Osteocyte (in vitro differentiated cells): ENCODE results near the gene P2RY12. TPM values are rescaled to one million over a fixed set of nuclear protein-coding genes. Genes with fewer than 3 reads are reported as not detected.

Experiments used
- DNase-seq: peaks from one replicate; pipeline ENCODE4 v3.0.0; 2021; ENCODE audit warnings: mixed read lengths; ENCODE audit not compliant: unreplicated experiment; ENCODE audit errors: extremely low spot score
- H3K27ac Mint-ChIP-seq: one replicate; pipeline ENCODE4 v1.8.0; 2021; ENCODE audit warnings: mild to moderate bottlenecking, mixed read lengths; ENCODE audit not compliant: unreplicated experiment
- H3K27me3 Mint-ChIP-seq: one replicate; pipeline ENCODE4 v1.8.0; 2021; ENCODE audit warnings: mixed read lengths; ENCODE audit not compliant: unreplicated experiment
- H3K36me3 Mint-ChIP-seq: one replicate; pipeline ENCODE4 v1.8.0; 2021; ENCODE audit warnings: mixed read lengths; ENCODE audit not compliant: unreplicated experiment
- H3K4me1 Mint-ChIP-seq: one replicate; pipeline ENCODE4 v1.8.0; 2021; ENCODE audit warnings: mixed read lengths; ENCODE audit not compliant: unreplicated experiment
- H3K4me3 Mint-ChIP-seq: one replicate; pipeline ENCODE4 v1.8.0; 2021; ENCODE audit warnings: mild to moderate bottlenecking, moderate library complexity, mixed read lengths; ENCODE audit not compliant: unreplicated experiment
- H3K9me3 Mint-ChIP-seq: one replicate; pipeline ENCODE4 v1.8.0; 2021; ENCODE audit warnings: mixed read lengths; ENCODE audit not compliant: unreplicated experiment
- CTCF ChIP-seq: fragments of 200-600 bp; sonication (generic); IDR thresholded peaks from 2 replicates; pipeline ENCODE4 v1.5.0; 2021; ENCODE audit warnings: antibody characterized with exemption, mild to moderate bottlenecking, moderate library complexity
- total RNA-seq: library from RNA; stranded (reverse); gene quantifications from 2 replicates; pipeline ENCODE4 v1.2.1, GENCODE V29; 2021

P2RY12 gene
- total RNA-seq, 1 donor from 2014 or later: not detected

- H3K36me3 Mint-ChIP-seq: no peaks in the 10 kb centered on the region
- no peak overlapping the region for H3K4me3 Mint-ChIP-seq
- peaks cover 21% of the 10 kb centered on the region for H3K4me1 Mint-ChIP-seq
- no peaks in the 10 kb centered on the region for H3K27me3 Mint-ChIP-seq
- no peak for TF ChIP-seq CTCF
- DNase-seq: no peak
- H3K9me3 Mint-ChIP-seq: no peaks in the 10 kb centered on the region
- no peak overlapping the region for H3K27ac Mint-ChIP-seq
These were observed 1.9 kb downstream of the P2RY12 start for GRCh38 chr3:151382671-151383070.

GRCh38 chr3:151379083-151379734 lies 5.3 kb downstream of the P2RY12 start:
- TF ChIP-seq CTCF: peak; percentile 70

GRCh38 chr3:151377768-151378385 lies 6.7 kb downstream of the P2RY12 start:
- Mint-ChIP-seq H3K27ac (no peak overlapping the region), H3K4me1 (peaks cover 6% of the 10 kb centered on the region), H3K9me3 (no peaks in the 10 kb centered on the region), H3K27me3 (no peaks in the 10 kb centered on the region), H3K36me3 (no peaks in the 10 kb centered on the region), H3K4me3 (no peak overlapping the region)
- no peak for DNase-seq
- no peak for TF ChIP-seq CTCF

More at GRCh38 chr3:151379083-151379734, 5.3 kb downstream of the P2RY12 start:
- H3K4me3 Mint-ChIP-seq: no peak overlapping the region
- no peaks in the 10 kb centered on the region for H3K9me3 Mint-ChIP-seq
- no peaks in the 10 kb centered on the region for H3K36me3 Mint-ChIP-seq
- no peak for DNase-seq
- H3K27me3 Mint-ChIP-seq: no peaks in the 10 kb centered on the region
- H3K27ac Mint-ChIP-seq: no peak overlapping the region
- peaks cover 12% of the 10 kb centered on the region for H3K4me1 Mint-ChIP-seq

- Mint-ChIP-seq H3K9me3 (no peaks in the 10 kb centered on the region), H3K27ac (no peak overlapping the region), H3K27me3 (no peaks in the 10 kb centered on the region), H3K4me3 (no peak overlapping the region), H3K36me3 (no peaks in the 10 kb centered on the region), H3K4me1 (peaks cover 6% of the 10 kb centered on the region)
- no peak for TF ChIP-seq CTCF
- DNase-seq: no peak
These were observed 12.3 kb downstream of the P2RY12 start for GRCh38 chr3:151372063-151372820.

GRCh38 chr3:151371526-151371925 lies 13.0 kb downstream of the P2RY12 start:
- Mint-ChIP-seq H3K4me1 (peaks cover 6% of the 10 kb centered on the region), H3K4me3 (no peak overlapping the region), H3K27ac (no peak overlapping the region), H3K27me3 (no peaks in the 10 kb centered on the region), H3K9me3 (no peaks in the 10 kb centered on the region), H3K36me3 (no peaks in the 10 kb centered on the region)
- TF ChIP-seq CTCF: no peak
- DNase-seq: no peak
